WTC11 (cell line): ENCODE measurements around the gene PMS1. TPM values are rescaled to one million over a fixed set of nuclear protein-coding genes. Genes with fewer than 3 reads are reported as not detected.
A peak's percentile ranks its signal among the peaks of the same experiment; 100 is the strongest.

ENCODE experiments used
- ATAC-seq: fragments of 200-7000 bp; cut with Tn5 transposase; 2 replicates; pipeline ENCODE4 v1.10.0; 2021; ENCODE audit warnings: mild to moderate bottlenecking, moderate library complexity
- CTCF ChIA-PET: fragments of 300-600 bp; sonication (Branson Sonifier 250); formaldehyde crosslinking; loops from one replicate; lab custom pipeline; 2021; ENCODE audit warnings: antibody characterized with exemption; lab: Charles Lee
- POLR2A ChIA-PET: fragments of 350-600 bp; sonication (Branson Sonifier 250); formaldehyde crosslinking; loops from one replicate; lab custom pipeline; 2021; ENCODE audit warnings: antibody characterized with exemption; lab: Charles Lee
- DNase-seq: peaks from one replicate; pipeline ENCODE4 v3.0.0; 2021; ENCODE audit warnings: low spot score
- H3K27ac Mint-ChIP-seq: 2 replicates; pipeline ENCODE4 v1.8.0; 2021; ENCODE audit warnings: mixed read lengths
- H3K27me3 Mint-ChIP-seq: 2 replicates; pipeline ENCODE4 v1.8.0; 2021; ENCODE audit warnings: low read depth, mild to moderate bottlenecking, moderate library complexity, mixed read lengths
- H3K36me3 Mint-ChIP-seq: 2 replicates; pipeline ENCODE4 v1.8.0; 2021; ENCODE audit warnings: mixed read lengths
- H3K4me1 Mint-ChIP-seq: 2 replicates; pipeline ENCODE4 v1.8.0; 2022; ENCODE audit warnings: mixed read lengths
- H3K4me3 Mint-ChIP-seq: 2 replicates; pipeline ENCODE4 v1.8.0; 2021; ENCODE audit warnings: mild to moderate bottlenecking, moderate library complexity, mixed read lengths
- H3K9me3 Mint-ChIP-seq: 2 replicates; pipeline ENCODE4 v1.8.0; 2021; ENCODE audit warnings: mixed read lengths
- CBFB ChIP-seq: sonication (generic); formaldehyde crosslinking; IDR thresholded peaks from 2 replicates; pipeline ENCODE4 v1.8.1; 2022; ENCODE audit warnings: mild to moderate bottlenecking, low read depth, missing genetic modification reagents
- EMX1 ChIP-seq: fragments of 250-450 bp; sonication (Bioruptor Pico); IDR thresholded peaks from 2 replicates; pipeline ENCODE4 v1.8.0; 2021; ENCODE audit warnings: mild to moderate bottlenecking
- FOXK1 ChIP-seq: sonication (generic); formaldehyde crosslinking; IDR thresholded peaks from 2 replicates; pipeline ENCODE4 v1.8.0; 2022; ENCODE audit warnings: mild to moderate bottlenecking, moderate library complexity, missing genetic modification reagents
- GABPB1 ChIP-seq: sonication (generic); formaldehyde crosslinking; IDR thresholded peaks from 2 replicates; pipeline ENCODE4 v1.8.1; 2023; ENCODE audit warnings: mild to moderate bottlenecking, missing genetic modification reagents
- GRHL2 ChIP-seq: fragments of 250-450 bp; sonication (Bioruptor Pico); IDR thresholded peaks from 2 replicates; pipeline ENCODE4 v1.8.0; 2022; ENCODE audit warnings: mild to moderate bottlenecking, moderate library complexity; ENCODE audit not compliant: insufficient replicate concordance, severe bottlenecking
- HMGA2 ChIP-seq: fragments of 250-450 bp; sonication (Bioruptor Pico); IDR thresholded peaks from 2 replicates; pipeline ENCODE4 v1.4.0; 2021; ENCODE audit warnings: mild to moderate bottlenecking, moderate library complexity
- IRF2 ChIP-seq: sonication (generic); formaldehyde crosslinking; IDR thresholded peaks from 2 replicates; pipeline ENCODE4 v1.8.0; 2022; ENCODE audit warnings: low read depth, missing genetic modification reagents, borderline replicate concordance
- JUN ChIP-seq: sonication (generic); formaldehyde crosslinking; IDR thresholded peaks from 2 replicates; pipeline ENCODE4 v1.8.0; 2023; ENCODE audit warnings: mild to moderate bottlenecking, missing genetic modification reagents
- MXD4 ChIP-seq: fragments of 250-450 bp; sonication (Bioruptor Pico); IDR thresholded peaks from 2 replicates; pipeline ENCODE4 v1.8.0; 2021; ENCODE audit warnings: mild to moderate bottlenecking, moderate library complexity, borderline replicate concordance
- TEAD4 ChIP-seq: sonication (generic); formaldehyde crosslinking; IDR thresholded peaks from 2 replicates; pipeline ENCODE4 v1.8.0; 2022; ENCODE audit warnings: mild to moderate bottlenecking, missing genetic modification reagents
- ZNF671 ChIP-seq: fragments of 250-450 bp; sonication (Bioruptor Pico); IDR thresholded peaks from 2 replicates; pipeline ENCODE4 v1.8.0; 2021; ENCODE audit warnings: mild to moderate bottlenecking
- total RNA-seq: library from RNA; stranded (reverse); gene quantifications from 3 replicates; pipeline ENCODE4 v1.2.3, GENCODE V29; 2021
- TF ChIP-seq, protein P1 (sequence below): sonication (generic); formaldehyde crosslinking; IDR thresholded peaks from 2 replicates; pipeline ENCODE4 v1.8.1; 2022; ENCODE audit warnings: mild to moderate bottlenecking, moderate library complexity, missing genetic modification reagents
- TF ChIP-seq, protein P2 (sequence below): sonication (generic); formaldehyde crosslinking; IDR thresholded peaks from 2 replicates; pipeline ENCODE4 v1.8.1; 2022; ENCODE audit warnings: missing genetic modification reagents, borderline replicate concordance
- TF ChIP-seq, protein P3 (sequence below): sonication (generic); formaldehyde crosslinking; IDR thresholded peaks from 2 replicates; pipeline ENCODE4 v1.8.0; 2022; ENCODE audit warnings: mild to moderate bottlenecking, missing genetic modification reagents
- TF ChIP-seq, protein P4 (sequence below): sonication (generic); formaldehyde crosslinking; IDR thresholded peaks from 2 replicates; pipeline ENCODE4 v1.8.0; 2022; ENCODE audit warnings: mild to moderate bottlenecking, missing genetic modification reagents
- TF ChIP-seq, protein P5 (sequence below): sonication (generic); formaldehyde crosslinking; conservative IDR thresholded peaks from 2 replicates; pipeline ENCODE4 v1.8.1; 2022; ENCODE audit warnings: mild to moderate bottlenecking, missing genetic modification reagents
- TF ChIP-seq, protein P6 (sequence below): fragments of 250-450 bp; sonication (Bioruptor Pico); IDR thresholded peaks from 2 replicates; pipeline ENCODE4 v2.1.2; 2022; ENCODE audit warnings: mild to moderate bottlenecking, moderate library complexity
- TF ChIP-seq, protein P7 (sequence below): sonication (generic); formaldehyde crosslinking; IDR thresholded peaks from 2 replicates; pipeline ENCODE4 v1.8.0; 2023; ENCODE audit warnings: mild to moderate bottlenecking, missing genetic modification reagents
- TF ChIP-seq, protein P8 (sequence below): sonication (generic); formaldehyde crosslinking; IDR thresholded peaks from 2 replicates; pipeline ENCODE4 v1.8.1; 2022; ENCODE audit warnings: low read depth, mild to moderate bottlenecking, moderate library complexity, missing genetic modification reagents, borderline replicate concordance
- TF ChIP-seq, protein P9 (sequence below): sonication (generic); formaldehyde crosslinking; IDR thresholded peaks from 2 replicates; pipeline ENCODE4 v1.8.1; 2022; ENCODE audit warnings: mild to moderate bottlenecking, missing genetic modification reagents, moderate library complexity, borderline replicate concordance

PMS1 gene
- total RNA-seq, 1 experiment from 2014 or later: 49.8 TPM

DNA sequence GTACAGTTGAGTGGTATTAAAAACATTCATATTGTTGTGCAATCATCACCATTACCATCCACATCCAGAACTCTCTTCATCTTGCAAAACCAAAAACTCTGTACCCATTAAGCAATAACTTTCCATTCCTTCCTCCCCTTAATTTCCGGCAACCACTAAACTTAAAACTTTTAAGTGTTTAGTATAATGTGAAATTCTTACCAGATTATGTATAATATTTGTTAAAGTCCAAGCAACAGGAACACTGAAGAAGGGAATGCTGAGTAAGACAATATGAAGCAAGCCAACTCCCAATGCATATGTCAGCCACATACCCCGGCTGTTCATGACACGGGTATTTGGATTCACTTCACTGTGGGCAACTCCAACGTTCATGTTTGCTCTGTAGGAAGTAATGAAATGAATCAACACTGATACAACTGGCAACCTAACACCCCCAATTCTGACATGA lies 2.0 kb upstream of the PMS1 start (continued):
- TF ChIP-seq JUN (CRISPR knock-in tag) (no peak), EMX1 (CRISPR knock-in tag) (no peak)
- TF ChIP-seq, protein P1, sequence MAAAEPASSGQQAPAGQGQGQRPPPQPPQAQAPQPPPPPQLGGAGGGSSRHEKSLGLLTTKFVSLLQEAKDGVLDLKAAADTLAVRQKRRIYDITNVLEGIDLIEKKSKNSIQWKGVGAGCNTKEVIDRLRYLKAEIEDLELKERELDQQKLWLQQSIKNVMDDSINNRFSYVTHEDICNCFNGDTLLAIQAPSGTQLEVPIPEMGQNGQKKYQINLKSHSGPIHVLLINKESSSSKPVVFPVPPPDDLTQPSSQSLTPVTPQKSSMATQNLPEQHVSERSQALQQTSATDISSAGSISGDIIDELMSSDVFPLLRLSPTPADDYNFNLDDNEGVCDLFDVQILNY (CRISPR knock-in tag): no peak

DNA sequence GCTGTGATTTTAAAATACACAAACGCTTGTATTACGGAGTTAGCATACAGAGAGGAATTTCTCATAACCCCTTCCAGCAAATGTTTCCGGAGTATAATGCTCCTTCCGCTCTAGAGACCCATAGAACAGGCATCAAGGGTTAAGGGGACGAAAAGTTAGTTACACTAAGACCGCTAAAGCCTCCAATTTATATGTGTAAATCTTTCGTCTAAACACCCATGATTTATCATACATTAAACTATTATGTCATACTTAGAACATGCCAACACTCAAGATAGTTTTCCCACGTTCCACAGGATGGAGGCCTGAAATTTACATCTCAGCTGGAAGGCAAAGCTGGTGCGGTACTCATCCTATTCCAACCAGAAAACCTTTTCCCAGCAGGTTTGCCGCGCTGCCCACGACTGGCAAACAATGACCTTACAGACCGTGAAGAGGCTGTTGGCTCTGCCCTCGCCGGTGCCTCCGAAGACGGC lies 761 bp upstream of the PMS1 start:
- H3K27me3 Mint-ChIP-seq: no peaks in the 10 kb centered on the region
- ChIA-PET POLR2A (interaction anchor here (0.9 to 1.9 kb wide), 2 partner anchors 19 to 21 kb away, joined by 3 to 15 read pairs; partner anchors contain the start of gene OSGEPL1), CTCF (interaction anchor here (1.1 to 1.9 kb wide), 2 partner anchors 20 to 32 kb away, joined by 3 to 13 read pairs; partner anchors contain the start of gene OSGEPL1)
- peak overlapping the region; percentile 82 for H3K4me3 Mint-ChIP-seq
- H3K9me3 Mint-ChIP-seq: no peaks in the 10 kb centered on the region
- H3K27ac Mint-ChIP-seq: peak overlapping the region; percentile 92
- TF ChIP-seq, protein P2, sequence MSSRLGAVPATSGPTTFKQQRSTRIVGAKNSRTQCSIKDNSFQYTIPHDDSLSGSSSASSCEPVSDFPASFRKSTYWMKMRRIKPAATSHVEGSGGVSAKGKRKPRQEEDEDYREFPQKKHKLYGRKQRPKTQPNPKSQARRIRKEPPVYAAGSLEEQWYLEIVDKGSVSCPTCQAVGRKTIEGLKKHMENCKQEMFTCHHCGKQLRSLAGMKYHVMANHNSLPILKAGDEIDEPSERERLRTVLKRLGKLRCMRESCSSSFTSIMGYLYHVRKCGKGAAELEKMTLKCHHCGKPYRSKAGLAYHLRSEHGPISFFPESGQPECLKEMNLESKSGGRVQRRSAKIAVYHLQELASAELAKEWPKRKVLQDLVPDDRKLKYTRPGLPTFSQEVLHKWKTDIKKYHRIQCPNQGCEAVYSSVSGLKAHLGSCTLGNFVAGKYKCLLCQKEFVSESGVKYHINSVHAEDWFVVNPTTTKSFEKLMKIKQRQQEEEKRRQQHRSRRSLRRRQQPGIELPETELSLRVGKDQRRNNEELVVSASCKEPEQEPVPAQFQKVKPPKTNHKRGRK (CRISPR knock-in tag): no peak
- TF ChIP-seq IRF2: no peak
- no peak for TF ChIP-seq ZNF671
- TF ChIP-seq, protein P3, sequence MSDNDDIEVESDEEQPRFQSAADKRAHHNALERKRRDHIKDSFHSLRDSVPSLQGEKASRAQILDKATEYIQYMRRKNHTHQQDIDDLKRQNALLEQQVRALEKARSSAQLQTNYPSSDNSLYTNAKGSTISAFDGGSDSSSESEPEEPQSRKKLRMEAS (CRISPR knock-in tag): no peak
- TF ChIP-seq FOXK1 (CRISPR knock-in tag): no peak
- no peak for TF ChIP-seq MXD4 (CRISPR knock-in tag)
- TF ChIP-seq CBFB (CRISPR knock-in tag): no peak
- ATAC-seq: 0 out of 2 replicates have a peak, but pooled peaks have one; percentile 1
- peaks cover 29% of the 10 kb centered on the region for H3K4me1 Mint-ChIP-seq
- peaks cover 48% of the 10 kb centered on the region for H3K36me3 Mint-ChIP-seq
- no peak for DNase-seq

DNA sequence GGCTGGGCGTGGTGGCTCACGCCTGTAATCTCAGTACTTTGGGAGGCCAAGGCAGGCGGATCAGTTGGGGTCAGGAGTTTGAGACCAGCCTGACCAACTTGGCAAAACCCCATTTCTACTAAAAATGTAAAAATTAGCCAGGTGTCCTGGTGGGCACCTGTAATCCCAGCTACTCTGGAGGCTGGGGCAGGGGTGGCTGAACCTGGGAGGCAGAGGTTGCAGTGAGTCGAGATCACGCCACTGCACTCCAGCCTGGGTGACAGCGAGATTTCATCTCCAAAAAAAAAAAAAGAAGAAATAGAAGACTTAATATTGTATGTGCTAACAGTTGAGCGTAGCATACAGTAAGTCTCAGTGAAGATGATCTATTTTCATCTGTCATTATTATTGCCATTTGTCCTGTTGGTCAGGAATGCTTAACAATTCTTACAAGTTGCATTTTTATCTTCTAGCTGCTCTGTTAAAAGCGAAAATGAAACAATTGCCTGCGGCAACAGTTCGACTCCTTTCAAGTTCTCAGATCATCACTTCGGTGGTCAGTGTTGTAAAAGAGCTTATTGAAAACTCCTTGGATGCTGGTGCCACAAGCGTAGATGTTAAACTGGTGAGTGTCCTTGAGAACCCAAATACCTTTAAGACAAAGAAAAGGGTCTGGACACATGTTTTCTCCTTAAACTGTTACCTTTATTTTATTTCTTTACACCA lies 7.2 kb downstream of the PMS1 start:
- DNase-seq (no peak), ATAC-seq (no peak)
- peaks cover 8% of the 10 kb centered on the region for H3K4me1 Mint-ChIP-seq
- H3K4me3 Mint-ChIP-seq: no peak overlapping the region
- H3K27ac Mint-ChIP-seq: no peak overlapping the region
- POLR2A ChIA-PET: no interaction called here
- H3K27me3 Mint-ChIP-seq: no peaks in the 10 kb centered on the region
- CTCF ChIA-PET: interaction anchor here (1.2 kb wide), 1 partner anchor 29 kb away, joined by 3 read pairs; the partner anchor contains the start of gene OSGEPL1
- H3K9me3 Mint-ChIP-seq: no peaks in the 10 kb centered on the region
- peaks cover 29% of the 10 kb centered on the region for H3K36me3 Mint-ChIP-seq
- TF ChIP-seq GRHL2 (CRISPR knock-in tag): no peak
- TF ChIP-seq, protein P4, sequence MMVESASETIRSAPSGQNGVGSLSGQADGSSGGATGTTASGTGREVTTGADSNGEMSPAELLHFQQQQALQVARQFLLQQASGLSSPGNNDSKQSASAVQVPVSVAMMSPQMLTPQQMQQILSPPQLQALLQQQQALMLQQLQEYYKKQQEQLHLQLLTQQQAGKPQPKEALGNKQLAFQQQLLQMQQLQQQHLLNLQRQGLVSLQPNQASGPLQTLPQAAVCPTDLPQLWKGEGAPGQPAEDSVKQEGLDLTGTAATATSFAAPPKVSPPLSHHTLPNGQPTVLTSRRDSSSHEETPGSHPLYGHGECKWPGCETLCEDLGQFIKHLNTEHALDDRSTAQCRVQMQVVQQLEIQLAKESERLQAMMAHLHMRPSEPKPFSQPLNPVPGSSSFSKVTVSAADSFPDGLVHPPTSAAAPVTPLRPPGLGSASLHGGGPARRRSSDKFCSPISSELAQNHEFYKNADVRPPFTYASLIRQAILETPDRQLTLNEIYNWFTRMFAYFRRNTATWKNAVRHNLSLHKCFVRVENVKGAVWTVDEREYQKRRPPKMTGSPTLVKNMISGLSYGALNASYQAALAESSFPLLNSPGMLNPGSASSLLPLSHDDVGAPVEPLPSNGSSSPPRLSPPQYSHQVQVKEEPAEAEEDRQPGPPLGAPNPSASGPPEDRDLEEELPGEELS: no peak
- no peak for TF ChIP-seq HMGA2 (CRISPR knock-in tag)
- TF ChIP-seq, protein P5, sequence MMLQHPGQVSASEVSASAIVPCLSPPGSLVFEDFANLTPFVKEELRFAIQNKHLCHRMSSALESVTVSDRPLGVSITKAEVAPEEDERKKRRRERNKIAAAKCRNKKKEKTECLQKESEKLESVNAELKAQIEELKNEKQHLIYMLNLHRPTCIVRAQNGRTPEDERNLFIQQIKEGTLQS: no peak
- TF ChIP-seq, protein P6, sequence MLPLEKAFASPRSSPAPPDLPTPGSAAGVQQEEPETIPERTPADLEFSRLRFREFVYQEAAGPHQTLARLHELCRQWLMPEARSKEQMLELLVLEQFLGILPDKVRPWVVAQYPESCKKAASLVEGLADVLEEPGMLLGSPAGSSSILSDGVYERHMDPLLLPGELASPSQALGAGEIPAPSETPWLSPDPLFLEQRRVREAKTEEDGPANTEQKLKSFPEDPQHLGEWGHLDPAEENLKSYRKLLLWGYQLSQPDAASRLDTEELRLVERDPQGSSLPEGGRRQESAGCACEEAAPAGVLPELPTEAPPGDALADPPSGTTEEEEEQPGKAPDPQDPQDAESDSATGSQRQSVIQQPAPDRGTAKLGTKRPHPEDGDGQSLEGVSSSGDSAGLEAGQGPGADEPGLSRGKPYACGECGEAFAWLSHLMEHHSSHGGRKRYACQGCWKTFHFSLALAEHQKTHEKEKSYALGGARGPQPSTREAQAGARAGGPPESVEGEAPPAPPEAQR: no peak
- TF ChIP-seq, protein P7, sequence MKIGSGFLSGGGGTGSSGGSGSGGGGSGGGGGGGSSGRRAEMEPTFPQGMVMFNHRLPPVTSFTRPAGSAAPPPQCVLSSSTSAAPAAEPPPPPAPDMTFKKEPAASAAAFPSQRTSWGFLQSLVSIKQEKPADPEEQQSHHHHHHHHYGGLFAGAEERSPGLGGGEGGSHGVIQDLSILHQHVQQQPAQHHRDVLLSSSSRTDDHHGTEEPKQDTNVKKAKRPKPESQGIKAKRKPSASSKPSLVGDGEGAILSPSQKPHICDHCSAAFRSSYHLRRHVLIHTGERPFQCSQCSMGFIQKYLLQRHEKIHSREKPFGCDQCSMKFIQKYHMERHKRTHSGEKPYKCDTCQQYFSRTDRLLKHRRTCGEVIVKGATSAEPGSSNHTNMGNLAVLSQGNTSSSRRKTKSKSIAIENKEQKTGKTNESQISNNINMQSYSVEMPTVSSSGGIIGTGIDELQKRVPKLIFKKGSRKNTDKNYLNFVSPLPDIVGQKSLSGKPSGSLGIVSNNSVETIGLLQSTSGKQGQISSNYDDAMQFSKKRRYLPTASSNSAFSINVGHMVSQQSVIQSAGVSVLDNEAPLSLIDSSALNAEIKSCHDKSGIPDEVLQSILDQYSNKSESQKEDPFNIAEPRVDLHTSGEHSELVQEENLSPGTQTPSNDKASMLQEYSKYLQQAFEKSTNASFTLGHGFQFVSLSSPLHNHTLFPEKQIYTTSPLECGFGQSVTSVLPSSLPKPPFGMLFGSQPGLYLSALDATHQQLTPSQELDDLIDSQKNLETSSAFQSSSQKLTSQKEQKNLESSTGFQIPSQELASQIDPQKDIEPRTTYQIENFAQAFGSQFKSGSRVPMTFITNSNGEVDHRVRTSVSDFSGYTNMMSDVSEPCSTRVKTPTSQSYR (CRISPR knock-in tag): no peak
- TF ChIP-seq GABPB1: no peak
- TF ChIP-seq, protein P8, sequence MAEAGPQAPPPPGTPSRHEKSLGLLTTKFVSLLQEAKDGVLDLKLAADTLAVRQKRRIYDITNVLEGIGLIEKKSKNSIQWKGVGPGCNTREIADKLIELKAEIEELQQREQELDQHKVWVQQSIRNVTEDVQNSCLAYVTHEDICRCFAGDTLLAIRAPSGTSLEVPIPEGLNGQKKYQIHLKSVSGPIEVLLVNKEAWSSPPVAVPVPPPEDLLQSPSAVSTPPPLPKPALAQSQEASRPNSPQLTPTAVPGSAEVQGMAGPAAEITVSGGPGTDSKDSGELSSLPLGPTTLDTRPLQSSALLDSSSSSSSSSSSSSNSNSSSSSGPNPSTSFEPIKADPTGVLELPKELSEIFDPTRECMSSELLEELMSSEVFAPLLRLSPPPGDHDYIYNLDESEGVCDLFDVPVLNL (CRISPR knock-in tag): no peak
- TF ChIP-seq TEAD4: no peak
- TF ChIP-seq, protein P9, sequence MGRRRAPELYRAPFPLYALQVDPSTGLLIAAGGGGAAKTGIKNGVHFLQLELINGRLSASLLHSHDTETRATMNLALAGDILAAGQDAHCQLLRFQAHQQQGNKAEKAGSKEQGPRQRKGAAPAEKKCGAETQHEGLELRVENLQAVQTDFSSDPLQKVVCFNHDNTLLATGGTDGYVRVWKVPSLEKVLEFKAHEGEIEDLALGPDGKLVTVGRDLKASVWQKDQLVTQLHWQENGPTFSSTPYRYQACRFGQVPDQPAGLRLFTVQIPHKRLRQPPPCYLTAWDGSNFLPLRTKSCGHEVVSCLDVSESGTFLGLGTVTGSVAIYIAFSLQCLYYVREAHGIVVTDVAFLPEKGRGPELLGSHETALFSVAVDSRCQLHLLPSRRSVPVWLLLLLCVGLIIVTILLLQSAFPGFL (CRISPR knock-in tag): no peak
